ENCODE measurements around the gene RSL24D1.

GRCh38 chr15:55186331-55186730 lies 10.4 kb downstream of the RSL24D1 start:
- TF ChIP-seq CTCF (IDR thresholded peaks at IDR 0.05) (no peak), SMC3 (IDR thresholded peaks at IDR 0.05; ENCODE audit: low read depth, low read length) (no peak), FOSL2 (IDR thresholded peaks at IDR 0.05; ENCODE audit: borderline replicate concordance, low read depth) (no peak), TEAD4 (IDR thresholded peaks at IDR 0.05; ENCODE audit: borderline replicate concordance, insufficient read depth) (no peak), CHD2 (IDR thresholded peaks at IDR 0.05; ENCODE audit: low read length, partially characterized antibody) (no peak), SIN3A (IDR thresholded peaks at IDR 0.05; ENCODE audit: borderline replicate concordance, low read depth, low read length) (no peak), FOXM1 (IDR thresholded peaks at IDR 0.05; ENCODE audit: low read depth) (no peak), MAX (IDR thresholded peaks at IDR 0.05; ENCODE audit: low read depth) (no peak), EZH2phosphoT487 (IDR thresholded peaks at IDR 0.05; ENCODE audit: borderline replicate concordance, low read depth) (no peak), USF2 (IDR thresholded peaks at IDR 0.05; ENCODE audit: borderline replicate concordance, low read depth, low read length) (no peak), ZBTB33 (IDR thresholded peaks at IDR 0.05; ENCODE audit: borderline replicate concordance, low read depth) (no peak), RCOR1 (IDR thresholded peaks at IDR 0.05; ENCODE audit: low read length) (no peak), MXI1 (IDR thresholded peaks at IDR 0.05; ENCODE audit: low read depth, low read length) (no peak)
